GM18499 (cell line): ENCODE data around the gene RPL14.
"Not testable (repeated sequence)": the region's sequence is repeated elsewhere in the genome, so short reads cannot be mapped to it uniquely, and the experiment has no call there.

ENCODE experiments used
- ATAC-seq: cut with Tn5 transposase; IDR thresholded peaks from one replicate; pipeline ENCODE4 v1.9.1; 2021; ENCODE audit warnings: moderate number of reproducible peaks; ENCODE audit not compliant: insufficient read depth, unreplicated experiment

The RPL14 gene

GRCh38 chr3:40461161-40461560 is 4.0 kb downstream of the RPL14 start:
- no peak for ATAC-seq

GRCh38 chr3:40462838-40463237 is 5.7 kb downstream of the RPL14 start:
- ATAC-seq = not testable (repeated sequence)

- ATAC-seq = no peak
Measured at GRCh38 chr3:40463579-40463978, 6.4 kb downstream of the RPL14 start.

GRCh38 chr3:40464339-40465110 is 7.4 kb downstream of the RPL14 start:
- no peak for ATAC-seq

- no peak for ATAC-seq
Measured at GRCh38 chr3:40465111-40465407, 7.9 kb downstream of the RPL14 start.

- no peak for ATAC-seq
Measured at GRCh38 chr3:40465456-40465855, 8.3 kb downstream of the RPL14 start.

GRCh38 chr3:40468018-40468417 is 10.9 kb downstream of the RPL14 start:
- ATAC-seq = no peak

GRCh38 chr3:40470701-40471100 is 13.6 kb downstream of the RPL14 start:
- ATAC-seq = no peak

- ATAC-seq = no peak
Measured at GRCh38 chr3:40476478-40477470, 19.6 kb downstream of the RPL14 start, which contains the start of gene ZNF619. Gene ZNF619 (plus strand): TSS chr3:40477122. CDS start chr3:40477980, 858 bp downstream.

GRCh38 chr3:40477666-40478065 is 20.5 kb downstream of the RPL14 start:
- no peak for ATAC-seq

GRCh38 chr3:40487172-40487571 is 30.0 kb downstream of the RPL14 start:
- ATAC-seq = no peak

GRCh38 chr3:40490916-40491315 is 33.8 kb downstream of the RPL14 start:
- ATAC-seq = no peak

- ATAC-seq = no peak
Measured at GRCh38 chr3:40494698-40495097, 37.6 kb downstream of the RPL14 start.

GRCh38 chr3:40497288-40497687 is 40.1 kb downstream of the RPL14 start:
- no peak for ATAC-seq

GRCh38 chr3:40499952-40500351 is 42.8 kb downstream of the RPL14 start:
- ATAC-seq = no peak

GRCh38 chr3:40502034-40502433 is 44.9 kb downstream of the RPL14 start:
- no peak for ATAC-seq

GRCh38 chr3:40504636-40505430 is 47.7 kb downstream of the RPL14 start:
- ATAC-seq = no peak

- ATAC-seq = no peak
Measured at GRCh38 chr3:40505599-40506462, 48.7 kb downstream of the RPL14 start, which contains the start of gene ZNF620. Gene ZNF620 (plus strand): TSS chr3:40506039. CDS start chr3:40506353, 314 bp downstream.

GRCh38 chr3:40511031-40511718 is 54.0 kb downstream of the RPL14 start:
- ATAC-seq = no peak
